HG02973 (cell line): ENCODE data around the gene DLGAP4.

Experiments used
- ATAC-seq: cut with Tn5 transposase; IDR thresholded peaks from one replicate; pipeline ENCODE4 v1.9.1; 2021; ENCODE audit warnings: moderate library complexity; ENCODE audit not compliant: unreplicated experiment

DLGAP4 gene

DNA sequence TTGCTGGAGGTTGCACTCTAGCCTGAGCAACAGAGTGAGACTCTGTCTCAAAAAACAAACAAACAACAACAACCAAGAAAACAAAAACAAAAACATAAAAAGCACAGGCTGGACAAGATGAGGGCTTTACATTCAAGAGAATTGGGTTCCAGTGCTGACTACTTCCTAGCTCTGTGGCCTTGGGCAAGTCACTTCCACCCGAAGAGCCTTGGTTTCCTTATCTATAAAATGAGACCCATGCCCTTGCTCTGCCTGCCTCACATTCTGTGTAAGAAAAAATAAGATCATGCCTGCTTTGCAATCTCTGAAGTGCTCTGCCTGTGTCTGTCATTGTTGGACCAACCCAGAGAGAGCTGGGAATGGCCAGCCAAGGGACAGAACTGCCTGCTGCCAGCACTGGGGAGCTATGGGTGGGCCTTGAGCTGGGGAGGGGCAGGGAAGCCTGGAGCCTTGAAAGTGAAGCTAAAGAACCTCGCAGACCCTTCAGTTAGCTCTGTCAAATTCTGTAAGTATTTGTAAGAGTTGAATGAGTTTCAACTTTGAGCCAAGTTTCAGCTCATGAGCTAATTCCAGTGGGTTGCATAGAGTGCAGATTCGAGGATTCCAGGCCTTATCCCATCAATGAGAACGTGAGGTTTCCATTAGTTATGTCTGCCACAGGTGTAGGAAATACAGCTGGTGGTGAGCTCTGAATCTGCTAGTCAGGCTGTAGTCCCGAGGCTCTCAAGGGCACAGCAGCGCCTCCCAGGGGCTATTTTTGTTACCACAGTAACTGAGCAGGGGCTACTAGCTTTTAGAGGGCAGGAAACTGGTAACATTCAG, 93.2 kb downstream of the DLGAP4 start:
- no peak for ATAC-seq

DNA sequence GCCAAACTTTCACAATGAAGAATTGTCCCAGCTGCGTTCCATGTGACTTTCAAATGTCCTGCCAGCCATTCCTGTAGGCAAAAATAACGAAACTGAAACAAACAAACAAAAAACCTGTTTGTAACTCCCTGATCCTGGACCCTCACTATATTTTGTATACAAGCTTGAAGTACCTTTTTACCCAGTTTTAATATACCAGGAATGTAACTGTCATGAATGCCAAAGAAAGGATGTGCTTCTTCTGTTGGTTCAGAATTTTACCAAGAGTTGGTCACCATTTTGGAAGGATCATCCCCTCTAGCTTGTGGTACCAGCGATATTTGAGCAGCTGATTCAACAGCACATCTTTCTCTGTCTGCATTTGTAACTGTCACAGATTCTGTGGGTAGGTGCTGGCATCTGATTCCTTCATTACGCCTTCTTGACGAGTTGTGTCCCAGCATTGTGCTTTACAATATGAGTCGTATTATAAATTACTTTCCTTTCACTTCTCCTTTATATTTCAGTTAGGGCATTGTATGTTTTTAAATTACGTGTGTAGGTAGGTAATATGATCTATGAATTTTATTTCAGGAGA, 93.9 kb downstream of the DLGAP4 start:
- no peak for ATAC-seq

DNA sequence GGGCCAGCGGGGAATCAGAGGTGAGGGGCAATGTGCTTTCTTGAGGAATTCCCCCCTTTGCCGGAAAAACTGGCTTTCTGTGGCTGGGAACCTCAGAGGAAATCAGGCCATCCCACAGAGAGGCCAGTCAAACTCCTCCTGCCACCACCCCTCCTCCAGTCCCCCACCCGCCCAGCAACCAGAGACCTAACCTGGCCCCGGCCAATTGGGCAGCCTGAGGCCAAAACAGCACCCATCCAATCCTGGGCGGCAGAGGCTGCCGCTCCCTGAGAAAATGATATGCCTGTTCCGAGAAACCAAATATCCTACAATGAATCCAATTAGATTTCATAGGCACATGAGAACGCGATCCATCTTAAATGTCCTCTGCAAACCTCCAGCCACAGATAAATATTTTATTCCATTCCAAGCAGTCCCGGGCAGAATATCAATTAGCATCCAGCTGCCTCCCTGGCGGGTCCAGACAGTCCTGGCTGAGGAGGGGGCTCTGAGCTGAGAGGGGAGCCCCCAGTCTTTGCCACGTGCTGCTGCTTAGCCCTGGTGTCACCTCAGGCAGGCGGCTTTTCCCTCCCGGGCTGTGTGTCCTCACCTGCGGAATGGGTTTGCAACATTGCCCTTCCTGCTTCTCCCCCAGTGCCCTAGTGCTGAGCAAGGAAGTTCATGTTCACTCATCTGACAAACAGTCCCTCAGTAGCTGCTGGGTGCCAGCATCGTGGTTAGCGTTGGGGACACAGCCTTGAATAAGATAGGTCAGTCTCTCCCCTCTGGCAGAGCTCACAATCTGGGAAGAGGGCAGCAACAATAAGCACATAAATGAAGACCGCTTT, 95.0 kb downstream of the DLGAP4 start:
- no peak for ATAC-seq

DNA sequence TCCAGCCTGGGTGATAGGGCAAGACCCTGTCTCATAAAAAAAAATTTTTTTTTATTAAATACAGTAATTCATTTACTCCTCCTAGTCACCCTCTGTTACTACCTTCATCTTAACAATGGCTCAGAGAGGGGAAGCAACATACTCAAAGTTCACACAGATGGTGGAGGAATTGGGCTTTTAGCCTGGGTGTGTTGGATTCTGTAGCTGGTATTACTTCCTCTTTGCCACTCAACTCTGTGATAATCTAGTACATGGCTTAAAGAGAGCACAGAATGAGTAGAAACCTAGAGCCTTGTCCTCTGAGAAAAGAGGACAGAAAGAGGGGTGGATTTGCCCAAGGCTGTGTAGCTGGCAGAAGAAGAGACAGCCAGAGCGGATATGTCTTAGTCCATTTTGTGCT, 96.6 kb downstream of the DLGAP4 start:
- ATAC-seq: no peak

DNA sequence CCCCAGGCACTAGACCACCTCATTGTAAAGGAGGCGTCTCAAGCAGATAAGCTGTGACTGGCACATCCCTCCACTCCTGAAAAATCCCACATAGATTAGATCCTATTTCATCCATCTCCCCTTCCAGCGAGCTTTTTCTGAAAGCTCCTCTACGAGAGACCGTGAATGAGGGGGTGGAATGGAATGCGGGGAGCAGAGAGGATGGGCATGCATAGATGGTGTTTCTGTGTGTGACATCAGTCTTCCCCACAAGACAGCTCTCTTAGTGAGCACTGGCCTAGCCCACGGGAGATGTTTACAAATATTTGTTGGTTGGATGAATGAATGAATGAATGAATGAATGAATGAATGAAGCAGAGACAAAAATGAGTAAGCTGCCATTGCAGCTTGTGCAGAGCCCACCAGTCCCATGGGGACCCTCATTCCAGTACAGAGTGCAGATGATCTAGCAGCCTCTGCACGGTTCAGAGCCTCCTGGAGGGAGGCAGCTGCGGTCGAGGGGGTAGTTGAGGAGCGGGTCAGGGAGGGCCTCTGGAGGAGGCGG, 98.4 kb downstream of the DLGAP4 start:
- no peak for ATAC-seq

DNA sequence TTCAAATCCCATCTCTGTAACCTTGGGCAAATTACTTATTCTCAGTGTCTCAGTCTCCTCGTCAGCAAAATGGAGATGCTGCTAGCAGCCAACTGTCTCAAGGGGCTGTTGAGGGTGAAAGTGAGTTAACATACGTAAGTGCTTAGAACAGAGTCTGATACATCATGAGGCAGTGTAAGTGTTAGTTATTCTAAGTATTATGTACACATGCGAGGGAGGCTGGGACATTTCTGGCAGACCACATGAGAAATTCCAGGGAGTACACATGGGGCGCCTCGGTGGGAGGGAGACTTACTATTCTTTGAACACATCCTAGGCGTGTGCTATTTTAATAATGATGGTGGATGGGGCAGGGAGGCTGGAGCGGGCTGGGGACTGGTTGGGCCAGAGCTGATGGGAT, 99.1 kb downstream of the DLGAP4 start:
- ATAC-seq: no peak

DNA sequence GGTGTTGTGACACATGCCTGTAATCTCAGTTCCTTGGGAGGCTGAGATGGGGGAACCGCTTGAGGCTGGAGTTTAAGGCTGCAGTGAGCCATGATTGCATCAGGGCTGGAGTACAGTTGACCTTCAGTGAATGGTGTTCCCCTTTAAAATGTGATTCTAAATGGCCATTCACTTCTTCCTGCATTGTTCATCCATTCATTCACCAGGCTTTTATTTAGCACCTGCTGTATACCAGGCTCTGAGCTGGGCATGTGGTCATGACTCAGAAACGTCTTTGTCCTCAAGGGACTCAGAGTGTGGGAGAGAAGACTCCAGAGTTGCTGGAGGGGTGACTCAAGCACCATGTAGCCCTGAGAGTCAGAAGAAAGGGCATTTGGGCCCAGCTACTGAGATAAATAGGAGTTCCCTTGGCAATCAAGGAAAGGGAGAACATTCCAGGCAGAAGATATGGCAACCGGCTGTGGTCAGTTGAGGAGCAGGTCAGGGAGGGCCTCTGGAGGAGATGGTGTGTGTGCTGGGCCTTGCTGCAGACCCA, 101.1 kb downstream of the DLGAP4 start:
- ATAC-seq: no peak

DNA sequence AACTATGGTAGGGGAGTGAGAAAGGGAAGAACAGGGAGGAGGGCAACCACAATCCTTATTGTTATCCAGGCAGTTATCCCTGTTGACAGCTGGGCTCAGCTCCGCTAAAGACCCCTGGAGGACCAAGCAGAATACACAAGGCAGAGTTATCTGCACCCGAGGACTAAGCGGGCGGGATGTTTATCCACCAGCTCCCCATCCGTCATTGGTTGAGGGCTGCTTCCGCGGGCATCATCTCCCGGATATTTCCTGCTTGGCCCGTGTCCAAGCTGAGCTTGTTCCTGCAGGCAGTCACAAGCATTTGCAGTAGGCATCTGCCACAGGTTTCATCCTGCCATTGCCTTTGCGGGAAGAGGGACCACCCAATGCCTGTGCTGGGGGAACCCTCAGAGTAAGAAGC, 102.1 kb downstream of the DLGAP4 start:
- ATAC-seq: no peak

DNA sequence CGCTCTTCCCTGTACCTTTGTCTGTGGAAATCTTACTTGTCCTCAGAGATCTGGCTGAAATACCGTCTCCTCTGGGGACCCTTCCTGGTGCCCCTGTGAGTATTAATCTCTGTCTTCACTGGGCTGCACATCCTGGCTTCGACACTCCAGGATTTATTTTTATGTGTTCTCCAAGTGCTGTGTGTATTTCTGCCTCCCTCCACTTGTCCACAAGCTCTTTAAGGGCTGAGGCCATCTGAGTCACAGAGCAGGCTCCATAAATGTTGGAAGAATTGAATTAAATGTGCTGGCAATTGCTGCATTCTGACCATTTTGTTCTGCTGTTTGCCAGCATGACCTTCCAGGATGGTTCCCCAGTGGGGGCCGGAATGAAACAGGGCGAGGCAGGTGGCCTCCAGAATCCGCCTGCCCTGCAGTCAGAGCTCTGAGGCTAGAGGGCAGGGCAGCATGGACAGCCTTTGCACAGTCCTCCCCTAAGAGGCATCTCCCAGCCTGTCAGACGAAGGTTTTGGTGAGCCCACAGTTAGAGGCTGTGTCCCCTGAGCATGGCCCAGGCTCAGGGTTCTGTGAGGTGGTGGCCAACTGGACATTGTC, 105.8 kb downstream of the DLGAP4 start:
- no peak for ATAC-seq

DNA sequence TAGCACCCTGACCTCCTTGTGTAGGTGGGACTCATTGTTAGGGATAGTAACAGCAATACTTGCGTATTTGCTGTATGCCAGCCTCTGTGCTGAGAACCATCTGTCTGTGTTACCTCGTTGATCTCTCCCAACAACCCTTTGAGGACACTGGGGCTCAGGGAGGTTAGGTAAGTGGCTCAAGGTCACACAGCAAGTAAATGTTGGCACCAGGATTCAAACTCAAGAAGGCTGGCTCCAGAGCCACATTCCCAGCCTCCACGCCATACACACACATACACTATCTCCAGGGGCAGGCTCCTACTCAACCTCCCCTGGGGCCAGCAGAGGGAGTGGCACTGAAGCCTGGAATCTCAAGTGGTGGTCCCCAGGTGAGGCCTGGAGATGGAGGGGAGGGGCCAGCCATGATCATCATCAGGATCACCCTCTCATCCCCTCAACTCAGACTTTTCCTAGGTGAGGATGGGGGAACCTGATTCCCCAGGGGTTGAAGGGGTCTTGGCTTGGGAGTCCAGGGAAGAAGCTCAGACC, 109.4 kb downstream of the DLGAP4 start:
- no peak for ATAC-seq

DNA sequence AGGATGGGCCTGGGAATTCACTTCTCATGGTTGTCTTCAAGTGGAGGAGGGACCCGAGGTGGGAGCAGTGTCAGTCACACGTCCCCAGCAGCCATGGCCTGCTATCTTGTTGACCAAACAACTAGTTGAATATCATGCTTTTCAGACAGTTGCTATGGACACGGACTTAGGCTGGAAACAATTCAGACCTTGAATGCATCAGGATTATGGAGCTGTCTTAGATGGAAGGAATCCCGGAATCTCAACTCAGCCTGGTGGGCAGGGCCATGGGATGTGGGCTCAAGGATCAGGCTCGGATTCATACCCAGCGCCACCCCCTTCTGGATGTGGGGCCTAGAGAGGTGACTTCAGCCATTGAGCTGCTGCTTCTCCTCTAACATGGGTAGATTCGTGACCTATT, 112.6 kb downstream of the DLGAP4 start:
- ATAC-seq: no peak

DNA sequence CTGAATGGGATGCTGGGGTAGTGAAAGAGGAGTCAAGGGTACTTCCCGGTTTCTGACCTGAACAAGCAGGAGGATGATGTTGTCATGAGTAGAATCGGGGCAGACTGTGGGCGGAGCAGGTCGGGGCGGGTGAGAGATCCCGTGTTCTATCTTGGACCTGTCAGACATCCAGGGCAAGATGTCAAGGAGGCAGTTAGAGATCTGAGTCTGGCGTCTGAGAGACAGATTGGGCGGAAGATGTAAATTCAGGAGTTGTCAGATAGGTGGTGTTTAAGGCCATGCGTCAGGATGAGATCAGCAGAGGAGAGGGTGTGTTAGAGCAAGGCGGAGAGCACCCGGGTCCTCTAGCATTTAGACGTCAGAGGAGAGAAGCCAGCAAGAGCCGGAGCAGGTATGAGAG, 115.5 kb downstream of the DLGAP4 start:
- no peak for ATAC-seq

DNA sequence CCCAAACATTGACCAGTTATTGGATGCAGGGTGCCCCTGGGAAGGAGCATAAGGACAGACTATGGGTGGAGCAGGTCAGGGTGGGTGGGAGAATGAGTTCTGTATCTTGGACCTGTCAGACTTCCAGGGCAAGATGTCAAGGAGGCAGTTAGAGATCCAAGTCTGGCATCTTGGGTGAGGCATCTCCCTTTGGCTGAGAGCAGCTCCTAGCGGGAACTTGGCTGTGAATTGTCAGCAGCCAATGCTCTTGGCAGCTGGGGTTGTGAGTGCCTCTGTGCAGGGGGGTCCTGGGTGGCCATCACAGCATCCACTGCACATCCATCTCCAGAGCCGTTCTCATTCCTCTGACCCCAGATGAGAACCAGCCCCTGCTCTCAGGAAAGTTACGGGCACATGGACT, 118.2 kb downstream of the DLGAP4 start:
- ATAC-seq: no peak

DNA sequence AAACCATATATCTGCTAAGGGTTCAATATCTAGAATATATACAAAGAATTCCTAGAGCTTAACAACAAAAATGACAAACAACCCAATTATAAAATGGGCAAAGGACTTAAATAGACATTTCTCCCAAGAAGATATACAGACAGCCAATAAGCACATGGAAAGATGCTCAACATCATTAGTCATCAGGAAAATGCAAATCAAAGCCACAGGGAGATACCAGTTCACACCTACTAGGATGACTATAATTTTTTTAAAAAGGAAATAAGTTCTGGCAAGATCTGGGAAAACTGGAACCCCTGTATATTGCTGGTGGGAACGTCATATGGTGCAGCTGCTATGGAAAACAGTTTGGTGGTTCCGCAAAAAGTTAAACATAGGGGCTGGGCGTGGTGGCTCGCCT, 119.0 kb downstream of the DLGAP4 start:
- no peak for ATAC-seq

DNA sequence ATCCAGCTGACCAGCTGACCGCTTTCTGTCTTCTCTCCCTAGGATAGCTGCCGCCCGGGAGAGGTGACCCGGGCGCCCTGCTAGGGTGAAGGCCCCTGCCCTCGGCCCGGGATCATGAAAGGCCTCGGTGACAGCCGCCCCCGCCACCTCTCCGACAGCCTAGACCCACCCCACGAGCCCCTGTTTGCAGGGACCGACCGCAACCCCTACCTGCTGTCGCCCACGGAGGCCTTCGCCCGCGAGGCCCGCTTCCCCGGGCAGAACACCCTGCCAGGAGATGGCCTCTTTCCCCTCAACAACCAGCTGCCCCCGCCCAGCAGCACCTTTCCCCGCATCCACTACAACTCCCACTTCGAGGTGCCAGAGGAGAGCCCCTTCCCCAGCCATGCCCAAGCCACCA, 125.5 kb downstream of the DLGAP4 start:
- no peak for ATAC-seq

DNA sequence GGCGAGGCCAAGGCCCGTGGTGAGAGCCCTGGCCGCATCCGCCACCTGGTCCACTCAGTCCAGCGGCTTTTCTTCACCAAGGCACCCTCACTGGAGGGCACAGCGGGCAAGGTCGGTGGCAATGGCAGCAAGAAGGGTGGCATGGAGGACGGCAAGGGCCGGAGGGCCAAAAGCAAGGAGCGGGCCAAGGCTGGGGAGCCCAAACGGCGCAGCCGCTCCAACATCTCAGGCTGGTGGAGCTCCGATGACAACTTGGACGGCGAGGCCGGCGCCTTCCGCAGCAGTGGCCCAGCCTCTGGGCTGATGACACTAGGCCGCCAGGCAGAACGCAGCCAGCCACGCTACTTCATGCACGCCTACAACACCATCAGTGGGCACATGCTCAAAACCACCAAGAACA, 126.0 kb downstream of the DLGAP4 start:
- no peak for ATAC-seq

DNA sequence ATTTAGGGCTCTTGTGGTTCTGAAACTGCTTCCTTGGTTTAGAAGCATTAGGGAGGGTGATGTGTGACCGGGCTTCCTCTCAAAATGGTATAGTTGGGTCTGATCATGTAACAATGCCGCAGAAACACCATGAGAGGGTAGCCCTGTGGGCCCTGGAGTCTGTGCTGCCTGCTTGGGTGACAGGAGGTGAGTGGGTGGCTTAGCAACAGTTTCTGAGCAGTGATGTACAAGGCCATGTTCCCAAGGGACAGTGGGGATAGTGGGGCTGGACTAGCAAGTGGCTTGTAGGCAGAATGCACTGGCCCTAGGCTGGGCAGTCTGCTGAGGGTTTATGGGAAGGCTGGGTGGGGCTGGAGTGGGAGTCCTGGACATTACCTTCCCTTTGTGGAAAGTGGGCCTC, 128.2 kb downstream of the DLGAP4 start:
- ATAC-seq: no peak

DNA sequence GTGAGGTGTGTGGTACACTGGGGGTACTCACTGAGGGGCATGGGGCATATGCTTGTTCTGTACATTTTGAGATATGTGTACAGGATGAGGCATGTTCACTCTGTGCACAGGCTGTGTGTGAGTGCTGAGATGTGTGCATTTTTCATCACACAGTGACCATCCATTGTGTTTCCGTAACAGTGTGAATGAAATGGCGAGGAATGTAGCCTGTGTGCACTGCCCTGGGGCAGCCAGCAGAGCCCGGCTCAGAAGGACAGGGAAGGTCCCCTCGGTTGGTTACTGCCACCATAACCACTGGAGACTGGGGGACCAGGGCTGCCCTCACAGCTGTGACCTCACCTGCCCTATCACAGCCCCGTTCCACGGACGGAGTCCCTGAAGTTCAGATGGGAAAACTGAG, 129.0 kb downstream of the DLGAP4 start:
- no peak for ATAC-seq

DNA sequence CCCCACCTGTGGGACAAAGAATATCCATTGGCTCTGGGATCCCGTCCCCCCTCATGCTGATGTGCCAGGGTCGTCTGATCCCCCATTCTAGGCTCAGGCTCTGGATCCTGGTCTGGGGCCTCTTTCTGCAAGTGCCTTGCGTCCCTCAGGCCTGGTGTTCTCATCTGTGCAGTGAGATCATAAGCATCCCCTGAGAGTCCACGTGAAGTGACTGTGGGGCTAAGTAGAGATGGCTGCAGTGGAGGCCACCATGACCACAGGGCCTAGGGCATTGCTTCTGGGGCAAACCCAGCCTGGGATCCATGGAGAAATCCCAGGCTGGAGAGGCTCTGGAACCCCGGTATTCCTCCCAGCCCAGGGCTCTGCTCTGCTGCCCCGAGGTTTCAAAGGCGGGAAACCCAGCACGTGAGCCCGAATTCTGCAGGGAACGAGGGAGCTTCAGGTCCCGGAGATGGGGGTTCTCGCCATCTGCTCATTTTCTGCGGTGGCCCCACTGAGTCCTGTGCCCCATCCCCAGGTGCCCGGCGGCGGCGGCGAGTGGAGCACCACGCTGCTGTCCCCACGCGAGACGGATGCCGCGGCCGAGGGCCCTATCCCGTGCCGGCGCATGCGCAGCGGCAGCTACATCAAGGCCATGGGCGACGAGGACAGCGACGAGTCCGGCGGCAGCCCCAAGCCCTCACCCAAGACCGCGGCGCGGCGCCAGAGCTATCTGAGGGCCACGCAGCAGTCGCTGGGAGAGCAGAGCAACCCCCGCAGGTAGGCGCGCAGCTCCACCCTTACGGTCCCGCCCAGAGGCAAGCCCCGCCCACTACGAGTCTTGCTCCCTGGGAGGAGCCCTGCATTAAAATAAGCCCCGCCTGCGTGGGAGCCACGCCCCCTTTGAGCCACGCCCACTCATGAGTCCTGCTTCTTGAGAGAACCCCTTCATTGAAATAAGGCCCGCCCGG, 129.7 kb downstream of the DLGAP4 start:
- no peak for ATAC-seq
